Measurements from ENCODE around the gene PLEK.

Gene PLEK

GRCh38 chr2:68385220-68385906 lies 20.3 kb downstream of the PLEK start:
- no peaks in the 10 kb centered on the region for H3K36me3 Mint-ChIP-seq (ENCODE audit: low read depth)
- no peak overlapping the region for H3K4me3 Mint-ChIP-seq
- H3K9me3 Mint-ChIP-seq = no peaks in the 10 kb centered on the region
- no peaks in the 10 kb centered on the region for H3K4me1 Mint-ChIP-seq
- no peak overlapping the region for H3K27ac Mint-ChIP-seq
- no peak for TF ChIP-seq CTCF (IDR thresholded peaks at IDR 0.05; ENCODE audit: unreplicated experiment in 3 of 3)
- peaks cover 12% of the 10 kb centered on the region for H3K27me3 Mint-ChIP-seq (ENCODE audit: low read depth)

DNA sequence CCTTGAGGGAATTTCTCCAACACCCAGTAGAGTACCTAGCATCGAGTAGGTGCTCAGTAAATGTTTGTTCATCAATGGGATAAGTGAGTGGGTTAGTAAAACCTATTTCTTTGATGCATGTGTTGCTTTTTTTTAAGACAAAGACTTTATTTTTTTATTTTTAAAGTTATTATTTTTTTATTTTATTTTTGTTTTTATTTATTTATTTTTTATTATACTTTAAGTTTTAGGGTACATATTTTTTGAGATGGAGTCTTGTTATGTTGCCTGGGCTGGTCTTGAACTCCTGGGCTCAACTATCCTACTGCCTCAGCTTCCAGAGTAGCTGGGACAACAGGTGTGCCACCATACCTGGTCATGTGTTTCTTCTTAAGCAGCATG lies 20.8 kb downstream of the PLEK start:
- Mint-ChIP-seq H3K4me3 (no peak overlapping the region), H3K4me1 (peaks cover 4% of the 10 kb centered on the region), H3K9me3 (no peaks in the 10 kb centered on the region), H3K36me3 (ENCODE audit: low read depth) (no peaks in the 10 kb centered on the region), H3K27ac (no peak overlapping the region), H3K27me3 (ENCODE audit: low read depth) (peaks cover 12% of the 10 kb centered on the region)
- TF ChIP-seq CTCF (IDR thresholded peaks at IDR 0.05; ENCODE audit: unreplicated experiment in 3 of 3) = no peak

- Mint-ChIP-seq H3K9me3 (no peaks in the 10 kb centered on the region), H3K4me1 (peaks cover 8% of the 10 kb centered on the region), H3K36me3 (ENCODE audit: low read depth) (no peaks in the 10 kb centered on the region), H3K4me3 (no peak overlapping the region), H3K27ac (no peak overlapping the region), H3K27me3 (ENCODE audit: low read depth) (peaks cover 12% of the 10 kb centered on the region)
- TF ChIP-seq CTCF (IDR thresholded peaks at IDR 0.05; ENCODE audit: unreplicated experiment in 3 of 3) = no peak
Observed at GRCh38 chr2:68386365-68386764, 21.3 kb downstream of the PLEK start.

- no peak for TF ChIP-seq CTCF (IDR thresholded peaks at IDR 0.05; ENCODE audit: unreplicated experiment in 3 of 3)
- H3K27me3 Mint-ChIP-seq (ENCODE audit: low read depth) = peaks cover 12% of the 10 kb centered on the region
- no peaks in the 10 kb centered on the region for H3K36me3 Mint-ChIP-seq (ENCODE audit: low read depth)
- no peaks in the 10 kb centered on the region for H3K9me3 Mint-ChIP-seq
- H3K4me1 Mint-ChIP-seq = peaks cover 19% of the 10 kb centered on the region
- H3K27ac Mint-ChIP-seq = no peak overlapping the region
- no peak overlapping the region for H3K4me3 Mint-ChIP-seq
Observed at GRCh38 chr2:68387408-68388350, 22.6 kb downstream of the PLEK start.

- Mint-ChIP-seq H3K9me3 (no peaks in the 10 kb centered on the region), H3K4me3 (no peak overlapping the region), H3K27ac (no peak overlapping the region), H3K27me3 (ENCODE audit: low read depth) (peaks cover 12% of the 10 kb centered on the region), H3K4me1 (peaks cover 19% of the 10 kb centered on the region), H3K36me3 (ENCODE audit: low read depth) (no peaks in the 10 kb centered on the region)
- TF ChIP-seq CTCF (IDR thresholded peaks at IDR 0.05; ENCODE audit: unreplicated experiment in 3 of 3) = no peak
Observed at GRCh38 chr2:68388358-68388757, 23.3 kb downstream of the PLEK start.
